HFFc6 (cell line): Measurements from ENCODE around the gene APIP. TPM values are rescaled to one million over a fixed set of nuclear protein-coding genes. Genes with fewer than 3 reads are reported as not detected.

Source experiments
- DNase-seq: peaks from one replicate; pipeline ENCODE4 v3.0.0-alpha.2; 2018
- H3K27ac Mint-ChIP-seq: 2 replicates; pipeline ENCODE4 v1.8.0; 2020; ENCODE audit warnings: mild to moderate bottlenecking, mixed read lengths
- H3K27me3 Mint-ChIP-seq: 2 replicates; pipeline ENCODE4 v1.8.0; 2021; ENCODE audit warnings: mild to moderate bottlenecking, moderate library complexity, mixed read lengths; ENCODE audit not compliant: insufficient read depth
- H3K36me3 Mint-ChIP-seq: 2 replicates; pipeline ENCODE4 v1.8.0; 2021; ENCODE audit warnings: low read depth, mixed read lengths
- H3K4me1 Mint-ChIP-seq: 2 replicates; pipeline ENCODE4 v1.8.0; 2020; ENCODE audit warnings: low read depth, mixed read lengths
- H3K4me3 Mint-ChIP-seq: 2 replicates; pipeline ENCODE4 v1.8.0; 2020; ENCODE audit warnings: mild to moderate bottlenecking, moderate library complexity, mixed read lengths
- H3K9me3 Mint-ChIP-seq: 2 replicates; pipeline ENCODE4 v1.8.0; 2020; ENCODE audit warnings: mild to moderate bottlenecking, mixed read lengths
- total RNA-seq, 6 experiments: library from RNA; stranded (reverse); fragmentation: NEBNext Ultra II Directional; extraction: Animal tissue kit (Norgen Biotek cat#: 25700); gene quantifications; 2 replicates in 1 of 6; 3 replicates in 5 of 6; pipeline ENCODE4 v1.2.3, GENCODE V29; 2021
- TF ChIP-seq, protein P1 (sequence below): fragments of 200-600 bp; sonication (generic); IDR thresholded peaks from 2 replicates; pipeline ENCODE4 v1.5.0; 2021; ENCODE audit warnings: antibody characterized with exemption, mild to moderate bottlenecking

APIP gene
- total RNA-seq, 6 experiments from 2014 or later, result 26.6 to 33.3 (median 29.4) TPM

GRCh38 chr11:34910817-34911216 lies 5.4 kb downstream of the APIP start:
- Mint-ChIP-seq H3K4me1 (peaks cover 14% of the 10 kb centered on the region), H3K4me3 (no peak overlapping the region), H3K27me3 (no peaks in the 10 kb centered on the region), H3K27ac (no peak overlapping the region), H3K36me3 (peaks cover 23% of the 10 kb centered on the region), H3K9me3 (no peaks in the 10 kb centered on the region)
- TF ChIP-seq, protein P1, sequence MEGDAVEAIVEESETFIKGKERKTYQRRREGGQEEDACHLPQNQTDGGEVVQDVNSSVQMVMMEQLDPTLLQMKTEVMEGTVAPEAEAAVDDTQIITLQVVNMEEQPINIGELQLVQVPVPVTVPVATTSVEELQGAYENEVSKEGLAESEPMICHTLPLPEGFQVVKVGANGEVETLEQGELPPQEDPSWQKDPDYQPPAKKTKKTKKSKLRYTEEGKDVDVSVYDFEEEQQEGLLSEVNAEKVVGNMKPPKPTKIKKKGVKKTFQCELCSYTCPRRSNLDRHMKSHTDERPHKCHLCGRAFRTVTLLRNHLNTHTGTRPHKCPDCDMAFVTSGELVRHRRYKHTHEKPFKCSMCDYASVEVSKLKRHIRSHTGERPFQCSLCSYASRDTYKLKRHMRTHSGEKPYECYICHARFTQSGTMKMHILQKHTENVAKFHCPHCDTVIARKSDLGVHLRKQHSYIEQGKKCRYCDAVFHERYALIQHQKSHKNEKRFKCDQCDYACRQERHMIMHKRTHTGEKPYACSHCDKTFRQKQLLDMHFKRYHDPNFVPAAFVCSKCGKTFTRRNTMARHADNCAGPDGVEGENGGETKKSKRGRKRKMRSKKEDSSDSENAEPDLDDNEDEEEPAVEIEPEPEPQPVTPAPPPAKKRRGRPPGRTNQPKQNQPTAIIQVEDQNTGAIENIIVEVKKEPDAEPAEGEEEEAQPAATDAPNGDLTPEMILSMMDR, result no peak
- no peak for DNase-seq

GRCh38 chr11:34909955-34910354 lies 6.2 kb downstream of the APIP start:
- Mint-ChIP-seq H3K4me3 (no peak overlapping the region), H3K36me3 (peaks cover 18% of the 10 kb centered on the region), H3K27me3 (no peaks in the 10 kb centered on the region), H3K4me1 (peaks cover 8% of the 10 kb centered on the region), H3K9me3 (no peaks in the 10 kb centered on the region), H3K27ac (no peak overlapping the region)
- DNase-seq, result no peak
- TF ChIP-seq, protein P1, result no peak

DNA sequence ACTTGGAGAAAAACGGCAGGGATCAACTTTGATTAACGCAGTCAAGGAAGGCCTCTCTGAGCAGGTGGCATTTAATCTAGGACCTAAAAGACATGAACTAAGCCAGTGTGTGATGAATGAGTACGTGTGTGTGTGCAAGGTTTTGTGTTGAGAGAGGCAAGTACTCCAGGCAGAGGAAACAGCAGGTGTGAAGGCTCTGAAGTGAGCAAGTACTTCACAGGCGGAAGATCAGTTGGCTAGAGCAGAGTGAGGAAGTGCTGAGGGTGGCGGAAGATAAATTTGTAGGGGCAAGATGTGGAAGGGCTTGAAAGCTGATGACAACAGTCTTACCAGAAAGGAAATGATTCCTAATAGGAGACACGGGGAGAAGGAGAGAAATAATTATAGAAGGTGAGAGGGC lies 6.8 kb downstream of the APIP start:
- Mint-ChIP-seq H3K4me1 (peaks cover 6% of the 10 kb centered on the region; the same call in 1 of the 2 replicates), H3K9me3 (no peaks in the 10 kb centered on the region), H3K27me3 (no peaks in the 10 kb centered on the region), H3K36me3 (peaks cover 17% of the 10 kb centered on the region), H3K27ac (no peak overlapping the region), H3K4me3 (no peak overlapping the region)
- no peak for DNase-seq
- TF ChIP-seq, protein P1, result no peak

- H3K27me3 Mint-ChIP-seq, result no peaks in the 10 kb centered on the region
- no peaks in the 10 kb centered on the region for H3K4me1 Mint-ChIP-seq
- DNase-seq, result no peak
- no peak overlapping the region for H3K4me3 Mint-ChIP-seq
- H3K27ac Mint-ChIP-seq, result no peak overlapping the region
- TF ChIP-seq, protein P1, result no peak
- H3K9me3 Mint-ChIP-seq, result no peaks in the 10 kb centered on the region
- H3K36me3 Mint-ChIP-seq, result peaks cover 4% of the 10 kb centered on the region
Observed at GRCh38 chr11:34907934-34908593, 8.1 kb downstream of the APIP start.

- H3K4me1 Mint-ChIP-seq, result no peaks in the 10 kb centered on the region
- H3K9me3 Mint-ChIP-seq, result no peaks in the 10 kb centered on the region
- no peak for DNase-seq
- H3K27ac Mint-ChIP-seq, result no peak overlapping the region
- H3K4me3 Mint-ChIP-seq, result no peak overlapping the region
- TF ChIP-seq, protein P1, result no peak
- H3K36me3 Mint-ChIP-seq, result no peaks in the 10 kb centered on the region; the same call in 1 of the 2 replicates
- H3K27me3 Mint-ChIP-seq, result no peaks in the 10 kb centered on the region
Observed at GRCh38 chr11:34905666-34906065, 10.5 kb downstream of the APIP start.
